ENCODE results near the gene IQSEC2. TPM values are rescaled to one million over a fixed set of nuclear protein-coding genes. Genes with fewer than 3 reads are reported as not detected.

The IQSEC2 gene
- total and polyA plus RNA-seq, 2 of the 13 experiments (the other 11 are each of a cell fraction or from before 2014, with no cell fraction given), result 0.13 to 0.21 TPM

GRCh38 chrX:53224860-53225797 lies 56.3 kb downstream of the IQSEC2 start, which contains the start of gene KDM5C (continued):
- TF ChIP-seq, protein P1, sequence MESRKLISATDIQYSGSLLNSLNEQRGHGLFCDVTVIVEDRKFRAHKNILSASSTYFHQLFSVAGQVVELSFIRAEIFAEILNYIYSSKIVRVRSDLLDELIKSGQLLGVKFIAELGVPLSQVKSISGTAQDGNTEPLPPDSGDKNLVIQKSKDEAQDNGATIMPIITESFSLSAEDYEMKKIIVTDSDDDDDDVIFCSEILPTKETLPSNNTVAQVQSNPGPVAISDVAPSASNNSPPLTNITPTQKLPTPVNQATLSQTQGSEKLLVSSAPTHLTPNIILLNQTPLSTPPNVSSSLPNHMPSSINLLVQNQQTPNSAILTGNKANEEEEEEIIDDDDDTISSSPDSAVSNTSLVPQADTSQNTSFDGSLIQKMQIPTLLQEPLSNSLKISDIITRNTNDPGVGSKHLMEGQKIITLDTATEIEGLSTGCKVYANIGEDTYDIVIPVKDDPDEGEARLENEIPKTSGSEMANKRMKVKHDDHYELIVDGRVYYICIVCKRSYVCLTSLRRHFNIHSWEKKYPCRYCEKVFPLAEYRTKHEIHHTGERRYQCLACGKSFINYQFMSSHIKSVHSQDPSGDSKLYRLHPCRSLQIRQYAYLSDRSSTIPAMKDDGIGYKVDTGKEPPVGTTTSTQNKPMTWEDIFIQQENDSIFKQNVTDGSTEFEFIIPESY (CRISPR knock-in tag; IDR thresholded peaks at IDR 0.05), result no peak
- TF ChIP-seq TBP (CRISPR knock-in tag; IDR thresholded peaks at IDR 0.05) (no peak), MIER2 (CRISPR knock-in tag; IDR thresholded peaks at IDR 0.05) (no peak), TEAD2 (CRISPR knock-in tag; IDR thresholded peaks at IDR 0.05) (no peak), ZNF251 (CRISPR knock-in tag; IDR thresholded peaks at IDR 0.05) (no peak), TOPORS (CRISPR knock-in tag; IDR thresholded peaks at IDR 0.05) (no peak), DDIT3 (CRISPR knock-in tag; IDR thresholded peaks at IDR 0.05) (no peak), BCL6 (CRISPR knock-in tag; IDR thresholded peaks at IDR 0.05) (no peak), ZNF367 (CRISPR knock-in tag; IDR thresholded peaks at IDR 0.05; ENCODE audit: borderline replicate concordance) (no peak), ZNF317 (CRISPR knock-in tag; IDR thresholded peaks at IDR 0.05) (0 out of 2 replicates have a peak, but pooled peaks have one; percentile 24), GATAD1 (CRISPR knock-in tag; IDR thresholded peaks at IDR 0.05) (peak; percentile 65; the same call in 1 of the 2 replicates), HOMEZ (CRISPR knock-in tag; IDR thresholded peaks at IDR 0.05; ENCODE audit: low read depth) (no peak), ZNF850 (CRISPR knock-in tag; conservative IDR thresholded peaks at IDR 0.05) (no peak), ATF1 (CRISPR knock-in tag; IDR thresholded peaks at IDR 0.05) (peak; percentile 68)
- TF ChIP-seq, protein P2, sequence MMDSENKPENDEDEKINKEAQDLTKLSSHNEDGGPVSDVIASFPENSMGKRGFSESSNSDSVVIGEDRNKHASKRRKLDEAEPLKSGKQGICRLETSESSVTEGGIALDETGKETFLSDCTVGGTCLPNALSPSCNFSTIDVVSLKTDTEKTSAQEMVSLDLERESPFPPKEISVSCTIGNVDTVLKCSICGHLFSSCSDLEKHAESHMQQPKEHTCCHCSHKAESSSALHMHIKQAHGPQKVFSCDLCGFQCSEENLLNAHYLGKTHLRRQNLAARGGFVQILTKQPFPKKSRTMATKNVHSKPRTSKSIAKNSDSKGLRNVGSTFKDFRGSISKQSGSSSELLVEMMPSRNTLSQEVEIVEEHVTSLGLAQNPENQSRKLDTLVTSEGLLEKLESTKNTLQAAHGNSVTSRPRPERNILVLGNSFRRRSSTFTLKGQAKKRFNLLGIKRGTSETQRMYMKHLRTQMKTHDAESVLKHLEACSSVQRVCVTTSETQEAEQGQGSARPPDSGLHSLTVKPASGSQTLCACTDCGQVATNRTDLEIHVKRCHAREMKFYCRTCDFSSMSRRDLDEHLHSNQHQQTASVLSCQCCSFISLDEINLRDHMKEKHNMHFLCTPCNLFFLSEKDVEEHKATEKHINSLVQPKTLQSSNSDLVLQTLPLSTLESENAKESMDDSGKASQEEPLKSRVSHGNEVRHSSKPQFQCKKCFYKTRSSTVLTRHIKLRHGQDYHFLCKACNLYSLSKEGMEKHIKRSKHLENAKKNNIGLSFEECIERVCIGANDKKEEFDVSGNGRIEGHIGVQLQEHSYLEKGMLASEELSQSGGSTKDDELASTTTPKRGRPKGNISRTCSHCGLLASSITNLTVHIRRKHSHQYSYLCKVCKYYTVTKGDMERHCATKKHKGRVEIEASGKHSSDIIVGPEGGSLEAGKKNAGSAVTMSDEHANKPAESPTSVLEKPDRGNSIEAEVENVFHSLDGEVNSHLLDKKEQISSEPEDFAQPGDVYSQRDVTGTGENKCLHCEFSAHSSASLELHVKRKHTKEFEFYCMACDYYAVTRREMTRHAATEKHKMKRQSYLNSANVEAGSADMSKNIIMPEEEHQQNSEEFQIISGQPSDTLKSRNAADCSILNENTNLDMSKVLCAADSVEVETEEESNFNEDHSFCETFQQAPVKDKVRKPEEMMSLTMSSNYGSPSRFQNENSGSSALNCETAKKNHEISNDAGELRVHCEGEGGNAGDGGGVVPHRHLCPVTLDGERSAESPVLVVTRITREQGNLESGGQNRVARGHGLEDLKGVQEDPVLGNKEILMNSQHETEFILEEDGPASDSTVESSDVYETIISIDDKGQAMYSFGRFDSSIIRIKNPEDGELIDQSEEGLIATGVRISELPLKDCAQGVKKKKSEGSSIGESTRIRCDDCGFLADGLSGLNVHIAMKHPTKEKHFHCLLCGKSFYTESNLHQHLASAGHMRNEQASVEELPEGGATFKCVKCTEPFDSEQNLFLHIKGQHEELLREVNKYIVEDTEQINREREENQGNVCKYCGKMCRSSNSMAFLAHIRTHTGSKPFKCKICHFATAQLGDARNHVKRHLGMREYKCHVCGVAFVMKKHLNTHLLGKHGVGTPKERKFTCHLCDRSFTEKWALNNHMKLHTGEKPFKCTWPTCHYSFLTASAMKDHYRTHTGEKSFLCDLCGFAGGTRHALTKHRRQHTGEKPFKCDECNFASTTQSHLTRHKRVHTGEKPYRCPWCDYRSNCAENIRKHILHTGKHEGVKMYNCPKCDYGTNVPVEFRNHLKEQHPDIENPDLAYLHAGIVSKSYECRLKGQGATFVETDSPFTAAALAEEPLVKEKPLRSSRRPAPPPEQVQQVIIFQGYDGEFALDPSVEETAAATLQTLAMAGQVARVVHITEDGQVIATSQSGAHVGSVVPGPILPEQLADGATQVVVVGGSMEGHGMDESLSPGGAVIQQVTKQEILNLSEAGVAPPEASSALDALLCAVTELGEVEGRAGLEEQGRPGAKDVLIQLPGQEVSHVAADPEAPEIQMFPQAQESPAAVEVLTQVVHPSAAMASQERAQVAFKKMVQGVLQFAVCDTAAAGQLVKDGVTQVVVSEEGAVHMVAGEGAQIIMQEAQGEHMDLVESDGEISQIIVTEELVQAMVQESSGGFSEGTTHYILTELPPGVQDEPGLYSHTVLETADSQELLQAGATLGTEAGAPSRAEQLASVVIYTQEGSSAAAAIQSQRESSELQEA (CRISPR knock-in tag; IDR thresholded peaks at IDR 0.05; ENCODE audit: not compliant biosample characterization), result peak; percentile 62
